Ascending aorta (tissue), 2 donors: Measurements from ENCODE around the gene BNC2. TPM values are rescaled to one million over a fixed set of nuclear protein-coding genes. Genes with fewer than 3 reads are reported as not detected.
"Not testable (repeated sequence)": the region's sequence is repeated elsewhere in the genome, so short reads cannot be mapped to it uniquely, and the experiment has no call there.

Source experiments
- DNase-seq, 2 donors: peaks; one replicate each; pipeline ENCODE4 v3.0.0-alpha.2; 2019; ENCODE audit warnings: low spot score in 2 of 2
- H3K27ac ChIP-seq, 2 donors: fragments of 200-600 bp; sonication (generic); one replicate each; pipeline ENCODE4 v1.5.1; 2016 to 2017; ENCODE audit warnings: mild to moderate bottlenecking in 1 of 2
- H3K27me3 ChIP-seq: fragments of 200-600 bp; sonication (generic); one replicate; pipeline ENCODE4 v1.5.1; 2017
- H3K36me3 ChIP-seq, 2 donors: fragments of 200-600 bp; sonication (generic); one replicate each; pipeline ENCODE4 v1.5.1; 2016
- H3K4me1 ChIP-seq, 2 donors: fragments of 200-600 bp; sonication (generic); one replicate each; pipeline ENCODE4 v1.5.1; 2016 to 2017; ENCODE audit warnings: mild to moderate bottlenecking in 1 of 2
- H3K4me3 ChIP-seq, 2 donors: fragments of 200-600 bp; sonication (generic); one replicate each; pipeline ENCODE4 v1.5.1; 2016 to 2017; ENCODE audit warnings: mild to moderate bottlenecking in 1 of 2
- H3K9me3 ChIP-seq, 2 donors: fragments of 200-600 bp; sonication (generic); one replicate each; pipeline ENCODE4 v1.5.1; 2016
- CTCF ChIP-seq, 3 experiments: fragments of 200-600 bp in 2 of 3; fragments of 450-650 bp in 1 of 3; sonication (generic) in 2 of 3; IDR thresholded peaks; one replicate each; pipeline ENCODE4 v1.5.1; 2016 to 2019; ENCODE audit warnings: antibody characterized with exemption in 3 of 3, mild to moderate bottlenecking in 1 of 3, moderate library complexity in 1 of 3
- intact Hi-C: fragments of 100-400 bp; cut with DNase I; formaldehyde crosslinking; loops from one replicate; pipeline ENCODE4 v1.15.1; 2023
- total RNA-seq: library from RNA; depleted of rRNA; stranded (reverse); fragments of >200 nt; gene quantifications from one replicate; pipeline ENCODE4 v1.1.0, GENCODE V29; 2016

The BNC2 gene
- total RNA-seq, 1 donor from 2014 or later, result 25.5 TPM

- H3K4me1 ChIP-seq, result no peaks in the 10 kb centered on the region
Observed at GRCh38 chr9:16485575-16486321, 384.7 kb downstream of the BNC2 start.

GRCh38 chr9:16485160-16485559 lies 385.3 kb downstream of the BNC2 start:
- intact Hi-C loops, result no loop called here
- no peak for DNase-seq
- Histone ChIP-seq H3K36me3 (no peaks in the 10 kb centered on the region), H3K4me3 (no peak overlapping the region), H3K27me3 (no peaks in the 10 kb centered on the region), H3K4me1 (no peaks in the 10 kb centered on the region), H3K9me3 (no peaks in the 10 kb centered on the region), H3K27ac (no peak overlapping the region)
- no peak for TF ChIP-seq CTCF (IDR thresholded peaks at IDR 0.05)

More at GRCh38 chr9:16485575-16486321, 384.7 kb downstream of the BNC2 start:
- Histone ChIP-seq H3K9me3 (no peaks in the 10 kb centered on the region), H3K4me3 (no peak overlapping the region), H3K36me3 (no peaks in the 10 kb centered on the region), H3K27ac (no peak overlapping the region), H3K27me3 (no peaks in the 10 kb centered on the region)
- no peak for DNase-seq
- intact Hi-C loops, result no loop called here
- TF ChIP-seq CTCF (IDR thresholded peaks at IDR 0.05), result no peak

- H3K4me1 ChIP-seq, result no peaks in the 10 kb centered on the region
- H3K9me3 ChIP-seq, result no peaks in the 10 kb centered on the region
- H3K27me3 ChIP-seq, result no peaks in the 10 kb centered on the region
- intact Hi-C loops, result no loop called here
- DNase-seq, result no peak
- H3K4me3 ChIP-seq, result no peak overlapping the region
- H3K27ac ChIP-seq, result no peak overlapping the region
- no peaks in the 10 kb centered on the region for H3K36me3 ChIP-seq
- TF ChIP-seq CTCF (IDR thresholded peaks at IDR 0.05), result no peak
Observed at GRCh38 chr9:16484744-16485143, 385.7 kb downstream of the BNC2 start.

GRCh38 chr9:16484180-16484579 lies 386.3 kb downstream of the BNC2 start:
- H3K4me1 ChIP-seq, result no peaks in the 10 kb centered on the region
- intact Hi-C loops, result no loop called here
- no peaks in the 10 kb centered on the region for H3K9me3 ChIP-seq
- no peak for DNase-seq
- TF ChIP-seq CTCF (IDR thresholded peaks at IDR 0.05), result no peak
- H3K27me3 ChIP-seq, result no peaks in the 10 kb centered on the region
- no peaks in the 10 kb centered on the region for H3K36me3 ChIP-seq
- no peak overlapping the region for H3K27ac ChIP-seq
- H3K4me3 ChIP-seq, result no peak overlapping the region

- H3K4me3 ChIP-seq, result no peak overlapping the region
- H3K36me3 ChIP-seq, result no peaks in the 10 kb centered on the region
- no peaks in the 10 kb centered on the region for H3K4me1 ChIP-seq
- H3K27ac ChIP-seq, result no peak overlapping the region
- no peak for DNase-seq
- intact Hi-C loops, result no loop called here
- H3K9me3 ChIP-seq, result no peaks in the 10 kb centered on the region
- TF ChIP-seq CTCF (IDR thresholded peaks at IDR 0.05), result no peak
- no peaks in the 10 kb centered on the region for H3K27me3 ChIP-seq
Observed at GRCh38 chr9:16482764-16483163, 387.7 kb downstream of the BNC2 start.

GRCh38 chr9:16480584-16480983 lies 389.9 kb downstream of the BNC2 start:
- H3K27me3 ChIP-seq, H3K4me1 ChIP-seq, DNase-seq, H3K9me3 ChIP-seq, H3K27ac ChIP-seq, H3K4me3 ChIP-seq, intact Hi-C loops, H3K36me3 ChIP-seq: not testable (repeated sequence)
